Measurements from ENCODE around the gene OR9Q1.
A peak's percentile ranks its signal among the peaks of the same experiment; 100 is the strongest.

OR9Q1 gene

DNA sequence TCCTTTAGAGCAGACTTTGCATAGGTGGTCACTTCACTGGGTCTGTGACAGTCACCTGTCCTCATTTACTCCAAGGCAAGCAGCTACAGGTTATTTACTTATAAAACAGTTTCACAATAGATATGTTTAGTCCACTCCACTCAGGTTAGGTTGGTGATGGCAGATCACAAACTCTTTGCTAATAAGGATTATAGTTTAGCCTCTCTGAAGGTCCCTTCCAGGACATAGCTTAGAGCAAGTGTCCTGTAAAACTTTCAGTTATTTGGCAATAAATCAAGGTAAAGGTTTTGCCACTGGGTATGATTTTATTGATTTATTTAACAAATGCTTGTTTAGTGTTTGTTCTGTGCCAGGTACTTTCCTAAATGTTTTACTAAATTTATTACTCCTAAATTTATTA lies 15.9 kb downstream of the OR9Q1 start:
- DNase-seq (ENCODE audit: low read depth): no peak
- H3K4me3 ChIP-seq (ENCODE audit: low read depth, low read length): no peak overlapping the region
- TF ChIP-seq MYC (IDR thresholded peaks at IDR 0.05; ENCODE audit: low read depth, low read length) (no peak), POLR2A (IDR thresholded peaks at IDR 0.05; ENCODE audit: extremely low read depth, insufficient read length) (no peak)
- TF ChIP-seq, protein P1, sequence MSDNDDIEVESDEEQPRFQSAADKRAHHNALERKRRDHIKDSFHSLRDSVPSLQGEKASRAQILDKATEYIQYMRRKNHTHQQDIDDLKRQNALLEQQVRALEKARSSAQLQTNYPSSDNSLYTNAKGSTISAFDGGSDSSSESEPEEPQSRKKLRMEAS (IDR thresholded peaks at IDR 0.05; ENCODE audit: low read depth, low read length): no peak
- TF ChIP-seq, protein P2, sequence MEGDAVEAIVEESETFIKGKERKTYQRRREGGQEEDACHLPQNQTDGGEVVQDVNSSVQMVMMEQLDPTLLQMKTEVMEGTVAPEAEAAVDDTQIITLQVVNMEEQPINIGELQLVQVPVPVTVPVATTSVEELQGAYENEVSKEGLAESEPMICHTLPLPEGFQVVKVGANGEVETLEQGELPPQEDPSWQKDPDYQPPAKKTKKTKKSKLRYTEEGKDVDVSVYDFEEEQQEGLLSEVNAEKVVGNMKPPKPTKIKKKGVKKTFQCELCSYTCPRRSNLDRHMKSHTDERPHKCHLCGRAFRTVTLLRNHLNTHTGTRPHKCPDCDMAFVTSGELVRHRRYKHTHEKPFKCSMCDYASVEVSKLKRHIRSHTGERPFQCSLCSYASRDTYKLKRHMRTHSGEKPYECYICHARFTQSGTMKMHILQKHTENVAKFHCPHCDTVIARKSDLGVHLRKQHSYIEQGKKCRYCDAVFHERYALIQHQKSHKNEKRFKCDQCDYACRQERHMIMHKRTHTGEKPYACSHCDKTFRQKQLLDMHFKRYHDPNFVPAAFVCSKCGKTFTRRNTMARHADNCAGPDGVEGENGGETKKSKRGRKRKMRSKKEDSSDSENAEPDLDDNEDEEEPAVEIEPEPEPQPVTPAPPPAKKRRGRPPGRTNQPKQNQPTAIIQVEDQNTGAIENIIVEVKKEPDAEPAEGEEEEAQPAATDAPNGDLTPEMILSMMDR (IDR thresholded peaks at IDR 0.05; ENCODE audit: low read depth, low read length): no peak

DNA sequence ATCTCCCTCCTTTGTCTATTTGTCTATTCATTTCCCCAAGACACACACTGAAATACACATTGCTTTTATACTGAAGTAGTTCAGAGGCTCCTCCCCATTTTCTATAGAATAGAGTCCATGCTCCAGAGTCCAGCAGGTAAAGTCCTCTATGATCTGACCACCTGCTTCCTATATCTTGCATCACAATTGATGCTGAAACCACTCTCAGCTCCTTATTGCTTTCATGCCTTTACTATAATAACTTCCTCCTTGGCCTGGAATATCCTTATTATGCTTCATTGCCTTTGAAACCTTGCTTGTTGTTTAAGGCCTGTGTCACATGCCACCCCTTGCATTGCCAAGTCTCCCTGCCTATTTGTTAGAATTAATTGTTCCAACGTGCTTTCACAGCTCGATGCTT lies 19.7 kb downstream of the OR9Q1 start:
- no peak for DNase-seq (ENCODE audit: low read depth)
- H3K4me3 ChIP-seq (ENCODE audit: low read depth, low read length): no peak overlapping the region
- no peak for TF ChIP-seq MYC (IDR thresholded peaks at IDR 0.05; ENCODE audit: low read depth, low read length)
- TF ChIP-seq, protein P2 (IDR thresholded peaks at IDR 0.05; ENCODE audit: low read depth, low read length): no peak
- no peak for TF ChIP-seq POLR2A (IDR thresholded peaks at IDR 0.05; ENCODE audit: extremely low read depth, insufficient read length)
- TF ChIP-seq, protein P1 (IDR thresholded peaks at IDR 0.05; ENCODE audit: low read depth, low read length): no peak

DNA sequence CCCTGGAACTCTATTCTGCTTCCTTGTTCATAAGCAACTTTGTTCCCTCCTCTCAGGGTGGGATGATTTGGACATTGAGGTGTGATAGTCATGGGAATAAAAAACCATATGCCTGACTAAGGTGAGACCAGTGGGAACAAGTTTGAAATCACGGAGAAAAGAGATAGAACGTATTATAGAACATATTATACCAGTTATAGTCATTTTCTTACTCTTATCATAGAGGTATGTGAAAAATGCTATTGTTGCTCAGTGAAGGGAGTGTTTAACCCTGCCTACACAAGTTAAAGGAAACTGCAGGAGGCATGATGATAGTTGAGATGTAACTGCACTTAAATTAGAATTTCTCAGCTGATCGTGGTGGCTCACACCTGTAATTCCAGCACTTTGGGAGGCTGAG lies 22.6 kb downstream of the OR9Q1 start:
- DNase-seq (ENCODE audit: low read depth): no peak
- TF ChIP-seq, protein P2 (IDR thresholded peaks at IDR 0.05; ENCODE audit: low read depth, low read length): no peak
- TF ChIP-seq, protein P1 (IDR thresholded peaks at IDR 0.05; ENCODE audit: low read depth, low read length): no peak
- no peak for TF ChIP-seq MYC (IDR thresholded peaks at IDR 0.05; ENCODE audit: low read depth, low read length)
- H3K4me3 ChIP-seq (ENCODE audit: low read depth, low read length): no peak overlapping the region

DNA sequence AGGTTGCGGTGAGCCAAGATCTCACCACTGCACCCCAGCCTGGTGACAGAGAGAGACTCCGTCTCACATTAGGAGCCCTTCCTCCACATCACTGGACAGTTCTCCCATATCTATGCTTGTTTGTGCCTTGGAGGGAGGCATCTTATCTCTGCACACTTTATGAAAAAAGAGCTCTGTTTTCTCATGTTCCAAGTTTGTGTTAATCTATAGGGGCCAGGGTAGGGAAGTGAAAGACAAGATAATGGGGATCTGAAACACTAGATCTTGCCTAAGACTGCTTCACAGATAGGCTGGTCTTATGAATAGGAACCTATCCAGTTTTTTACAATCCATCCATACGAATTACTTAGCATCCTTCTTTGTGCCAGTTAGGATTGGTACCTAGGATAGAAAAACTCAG lies 24.1 kb downstream of the OR9Q1 start:
- H3K4me3 ChIP-seq (ENCODE audit: low read depth, low read length): no peak overlapping the region
- TF ChIP-seq POLR2A (IDR thresholded peaks at IDR 0.05; ENCODE audit: extremely low read depth, insufficient read length): no peak
- TF ChIP-seq, protein P2 (IDR thresholded peaks at IDR 0.05; ENCODE audit: low read depth, low read length): no peak
- TF ChIP-seq MYC (IDR thresholded peaks at IDR 0.05; ENCODE audit: low read depth, low read length): no peak
- TF ChIP-seq, protein P1 (IDR thresholded peaks at IDR 0.05; ENCODE audit: low read depth, low read length): no peak
- DNase-seq (ENCODE audit: low read depth): no peak

DNA sequence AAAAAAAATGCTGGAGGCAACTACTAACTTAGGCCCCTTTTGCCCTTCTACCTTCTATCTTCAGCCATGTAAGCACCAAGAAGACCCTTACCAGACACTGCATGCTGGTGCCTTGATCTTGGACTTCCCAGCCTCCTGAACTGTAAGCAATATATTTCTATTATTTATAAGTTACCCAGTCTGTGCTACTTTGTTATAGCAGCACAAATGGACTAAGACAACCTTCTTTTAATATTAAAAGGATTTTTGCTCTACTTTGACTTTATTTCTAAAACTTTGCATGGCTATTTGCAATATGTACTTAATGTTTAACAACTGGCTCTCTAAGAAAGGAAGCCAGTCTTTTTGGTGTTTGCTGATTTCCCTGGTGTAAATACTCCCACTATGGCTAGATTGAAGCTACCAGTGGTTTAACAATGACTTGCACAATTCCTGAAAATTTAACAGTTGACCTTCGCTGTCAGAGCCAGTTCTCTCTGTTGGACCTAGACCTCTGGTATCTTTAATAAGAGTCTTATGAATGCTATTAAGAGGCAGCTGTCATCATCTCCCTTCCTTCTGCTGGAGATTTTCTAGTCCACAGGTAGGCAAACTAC lies 32.2 kb downstream of the OR9Q1 start:
- no peak overlapping the region for H3K4me3 ChIP-seq (ENCODE audit: low read depth, low read length)
- TF ChIP-seq, protein P1 (IDR thresholded peaks at IDR 0.05; ENCODE audit: low read depth, low read length): no peak
- TF ChIP-seq, protein P2 (IDR thresholded peaks at IDR 0.05; ENCODE audit: low read depth, low read length): no peak
- TF ChIP-seq POLR2A (IDR thresholded peaks at IDR 0.05; ENCODE audit: extremely low read depth, insufficient read length) (no peak), MYC (IDR thresholded peaks at IDR 0.05; ENCODE audit: low read depth, low read length) (no peak)
- DNase-seq (ENCODE audit: low read depth): peak; percentile 11

Data from NB4 (cell line).